GM19324 (cell line): ENCODE measurements around the gene PARVB.

Source experiments
- ATAC-seq: cut with Tn5 transposase; IDR thresholded peaks from one replicate; pipeline ENCODE4 v1.9.1; 2021; ENCODE audit warnings: mild to moderate bottlenecking, moderate library complexity; ENCODE audit not compliant: unreplicated experiment, low FRiP score

The PARVB gene

DNA sequence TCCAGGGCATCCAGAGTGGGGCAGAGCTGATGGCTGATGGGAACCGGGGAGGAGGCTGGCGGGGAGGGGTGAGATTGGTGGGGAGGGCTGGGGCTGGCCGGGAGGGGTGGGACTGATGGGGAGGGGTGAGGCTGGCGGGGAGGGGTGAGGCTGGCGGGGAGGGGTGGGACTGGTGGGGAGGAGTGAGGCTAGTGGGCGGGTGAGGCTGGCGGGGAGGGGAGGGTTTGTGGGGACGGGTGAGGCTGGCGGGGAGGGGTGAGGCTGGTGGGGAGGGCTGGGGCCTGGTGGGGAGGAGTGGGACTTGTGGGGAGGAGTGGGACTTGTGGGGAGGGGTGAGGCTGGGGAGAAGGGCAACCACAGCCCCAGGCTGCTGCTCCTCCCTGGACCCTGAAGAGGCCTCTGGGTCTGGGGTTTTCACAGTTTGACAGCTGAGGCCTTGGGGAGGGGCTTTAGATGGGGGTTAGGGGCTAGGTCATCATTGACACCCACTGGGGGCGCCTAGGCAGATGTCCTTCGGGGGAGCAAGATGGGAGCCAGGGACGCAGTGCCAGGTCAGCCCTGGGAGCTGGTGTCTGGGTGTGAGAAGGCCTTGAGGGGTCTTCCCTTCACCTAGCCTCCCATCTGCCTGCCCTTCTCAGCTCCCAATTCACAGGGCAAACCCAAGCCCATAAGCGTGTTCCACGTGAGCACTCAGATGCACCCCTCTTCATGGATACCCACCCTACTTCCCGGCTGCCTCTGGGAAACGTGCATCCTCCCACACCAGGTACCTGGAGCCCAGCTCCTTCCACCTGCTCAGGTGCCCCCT is 183.3 kb downstream of the PARVB start:
- ATAC-seq, result no peak

DNA sequence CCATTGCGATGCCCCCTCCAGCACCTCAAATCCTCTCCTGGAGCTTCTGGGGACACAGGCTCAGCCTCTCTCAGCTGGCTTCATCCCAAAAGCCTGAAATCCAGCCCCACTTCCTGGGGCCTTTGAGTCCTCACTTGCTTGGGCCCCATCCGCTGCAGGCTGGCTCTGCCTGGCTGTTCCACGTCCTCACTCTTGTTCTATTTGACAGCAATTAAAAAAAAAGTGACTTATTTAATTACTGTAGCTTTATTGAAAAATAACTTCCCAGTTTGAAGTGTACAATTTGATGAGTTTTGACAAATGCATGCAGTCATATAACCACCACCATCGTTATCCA is 183.8 kb downstream of the PARVB start:
- ATAC-seq, result no peak

DNA sequence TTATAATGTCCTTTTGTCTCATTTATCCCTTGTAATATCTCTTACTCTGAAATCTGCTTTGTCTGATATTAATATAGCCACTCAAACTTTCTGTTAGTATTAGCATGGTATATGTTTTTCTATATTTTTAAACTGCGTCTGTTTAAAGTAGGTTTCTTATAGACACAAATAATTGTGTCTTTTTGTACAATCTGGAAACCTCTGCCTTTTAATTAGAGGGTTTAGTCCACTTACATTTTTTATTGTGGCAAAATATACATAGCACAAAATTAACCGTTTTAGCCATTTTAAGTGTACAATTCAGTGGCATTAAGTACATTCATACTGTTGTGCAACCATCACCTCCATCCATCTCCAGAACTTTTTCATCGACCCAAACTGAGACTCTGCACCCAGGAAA is 185.2 kb downstream of the PARVB start:
- no peak for ATAC-seq

DNA sequence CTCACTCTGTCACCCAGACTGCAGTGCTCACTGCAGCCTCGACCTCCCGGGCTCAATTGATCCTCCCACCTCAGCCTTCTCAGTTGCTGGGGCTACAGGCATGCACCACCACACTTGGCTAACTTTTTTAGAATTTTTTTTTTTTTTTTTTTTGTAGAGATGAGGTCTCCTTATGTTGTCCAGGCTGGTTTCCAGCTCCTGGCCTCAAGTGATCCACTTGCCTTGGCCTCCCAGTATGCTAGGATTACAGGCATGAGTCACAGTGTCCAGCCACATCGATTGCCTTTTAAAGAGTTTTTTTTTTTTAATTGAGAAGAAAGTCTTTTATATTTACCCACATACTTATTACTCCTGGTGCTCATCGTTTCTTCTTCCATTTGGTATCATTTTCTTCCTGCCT is 186.6 kb downstream of the PARVB start:
- ATAC-seq, result no peak

DNA sequence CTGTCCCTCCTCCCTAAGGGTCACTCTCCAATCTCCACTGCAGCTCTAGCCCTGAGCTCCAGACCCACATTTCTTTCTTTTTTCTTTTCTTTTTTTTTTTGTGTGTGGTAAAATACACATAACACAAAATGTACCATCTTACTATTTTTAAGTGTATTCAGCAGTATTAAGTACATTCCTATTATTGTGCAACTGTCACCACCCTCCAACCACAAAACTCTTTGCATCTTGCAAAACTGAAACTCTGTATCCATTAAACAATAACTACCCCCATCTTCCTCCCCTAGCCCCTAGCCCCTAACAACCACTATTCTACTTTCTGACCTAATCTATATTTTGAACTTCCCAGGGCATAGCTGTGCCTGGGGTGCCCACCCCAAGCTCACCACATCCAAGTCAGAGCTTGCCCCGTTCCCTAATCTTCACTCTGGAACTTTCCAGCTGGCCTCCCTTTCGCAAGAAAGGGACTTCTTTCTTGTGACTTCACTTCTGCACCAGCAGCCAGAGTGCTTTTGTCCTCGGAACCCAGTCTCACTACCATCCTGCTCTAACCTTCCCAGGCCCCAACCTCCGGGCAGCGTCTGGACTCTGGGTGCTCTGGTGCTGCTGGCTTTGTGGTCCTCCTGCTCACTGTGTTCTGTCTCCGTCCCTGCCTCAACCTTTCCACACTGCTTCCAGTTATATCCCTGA is 187.3 kb downstream of the PARVB start:
- ATAC-seq, result no peak

DNA sequence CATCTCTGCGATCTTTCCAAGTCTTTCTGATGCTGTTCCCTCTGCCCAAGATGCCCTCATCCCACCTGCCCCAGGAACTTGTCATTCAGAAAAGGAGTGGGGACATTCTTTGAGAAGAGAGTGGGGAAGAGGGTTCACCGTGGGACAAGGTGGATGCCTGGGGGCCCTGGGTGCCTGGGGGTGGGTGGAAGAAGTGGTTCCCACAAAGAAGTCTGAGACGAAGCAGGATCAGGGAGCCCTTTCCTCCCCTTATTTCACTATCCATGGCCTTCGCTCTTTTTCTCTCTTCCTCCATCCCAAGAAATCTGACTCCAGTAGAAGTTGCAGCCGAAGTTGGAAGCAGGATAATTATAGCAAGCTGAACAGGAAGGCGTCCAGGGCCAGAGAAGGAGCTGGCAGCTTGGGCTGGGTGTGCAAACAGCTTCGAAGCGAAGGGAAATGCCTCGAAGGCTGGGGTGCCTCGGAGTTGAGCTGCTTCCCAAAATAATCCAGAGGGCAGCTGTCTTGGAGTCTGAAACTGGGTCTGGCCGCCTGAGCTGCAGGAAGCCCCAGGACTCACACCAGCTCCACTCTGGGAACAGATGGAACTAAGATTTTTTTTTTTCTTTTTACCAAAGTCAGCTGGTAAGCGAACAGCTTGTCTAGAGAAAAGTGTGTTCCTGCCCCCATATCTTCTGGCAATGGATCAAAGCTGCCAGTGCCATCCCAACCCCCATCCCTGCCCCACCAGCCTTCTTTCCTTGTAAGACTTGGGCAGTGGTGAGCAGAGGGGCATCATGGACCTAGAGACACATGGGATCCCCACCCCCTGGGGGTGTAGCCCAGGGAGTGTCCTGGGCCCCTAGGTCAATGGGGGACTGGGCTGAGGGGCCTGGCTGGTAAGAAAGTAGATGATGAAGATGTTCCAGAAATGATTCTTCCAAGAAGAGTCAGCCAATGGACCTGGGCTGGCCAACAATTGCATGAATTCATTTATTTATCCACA is 188.1 kb downstream of the PARVB start:
- ATAC-seq, result no peak

DNA sequence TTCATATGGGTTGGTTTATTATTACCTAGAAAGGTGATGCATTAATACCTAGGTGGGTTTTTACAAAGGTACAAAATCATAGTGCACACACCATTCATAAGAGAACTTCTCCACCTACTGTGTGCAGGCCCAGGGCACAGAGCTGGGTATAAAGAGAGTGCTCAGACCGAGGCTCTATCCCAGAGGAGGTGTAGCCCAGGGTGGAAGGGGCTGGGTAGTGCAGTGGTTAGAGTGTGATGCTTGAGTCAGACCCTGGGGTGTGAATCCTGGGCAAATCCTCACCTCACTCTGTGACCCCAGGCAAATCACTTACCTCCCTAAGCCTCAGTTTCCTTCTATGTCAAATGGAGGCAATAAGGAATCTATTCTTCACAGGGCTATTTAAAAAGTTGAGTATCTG is 188.8 kb downstream of the PARVB start:
- no peak for ATAC-seq

DNA sequence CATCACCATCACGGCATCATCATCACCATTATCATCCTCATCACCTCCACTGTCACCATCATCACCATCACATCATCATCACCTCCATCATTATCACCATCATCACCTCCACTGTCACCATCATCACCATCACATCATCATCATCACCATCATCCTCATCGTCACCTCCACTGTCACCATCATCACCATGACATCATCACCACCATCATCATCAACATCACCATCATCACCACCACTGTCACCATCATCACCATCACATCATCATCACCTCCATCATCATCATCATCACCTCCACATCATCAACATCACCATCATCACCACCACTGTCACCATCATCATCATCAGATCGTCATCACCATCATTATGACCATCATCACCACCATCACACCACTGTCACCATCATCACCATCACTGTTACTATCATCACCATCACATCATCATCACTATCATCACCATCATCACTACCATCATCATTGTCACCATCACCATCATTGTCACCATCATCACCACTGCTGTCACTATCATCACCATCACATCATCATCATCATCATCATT is 189.5 kb downstream of the PARVB start:
- no peak for ATAC-seq

DNA sequence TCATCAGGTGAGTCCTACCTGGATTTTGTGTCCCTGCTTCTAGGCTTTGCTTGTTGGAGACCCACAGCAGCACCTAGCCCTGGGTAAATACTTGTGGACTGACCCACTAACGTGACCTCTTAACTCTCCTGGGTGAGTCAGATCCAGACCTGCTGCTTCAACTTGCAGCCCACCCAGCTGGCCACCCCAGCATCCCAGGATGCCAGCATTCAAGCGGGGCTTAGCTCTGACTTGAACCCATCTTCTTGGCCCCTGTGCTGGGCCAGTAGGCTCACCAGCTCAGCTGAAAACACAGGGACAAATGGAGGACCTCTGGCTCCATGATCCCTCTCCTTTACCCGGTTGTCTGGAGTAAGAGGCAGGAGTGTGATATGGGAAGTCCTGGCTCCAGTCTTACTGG is 190.1 kb downstream of the PARVB start:
- ATAC-seq, result no peak

DNA sequence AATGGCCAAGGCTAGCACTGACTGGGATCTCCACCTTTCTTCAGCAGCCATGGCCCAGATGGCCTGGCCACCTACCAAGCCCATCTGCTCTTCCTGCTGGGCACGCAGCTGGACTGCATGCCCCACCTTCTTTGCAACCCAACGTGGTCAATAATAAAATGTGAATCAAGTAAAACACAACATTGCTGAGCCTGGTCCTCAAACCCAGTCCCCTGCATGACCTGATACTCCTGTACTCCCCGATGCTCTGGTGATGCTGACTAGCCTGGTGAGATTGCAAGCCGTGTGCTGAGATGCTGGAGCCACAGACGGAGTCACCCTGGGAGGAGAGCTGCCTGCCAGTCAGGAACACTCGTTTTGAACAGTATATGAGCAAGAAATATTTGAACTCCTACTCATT is 190.7 kb downstream of the PARVB start:
- no peak for ATAC-seq

DNA sequence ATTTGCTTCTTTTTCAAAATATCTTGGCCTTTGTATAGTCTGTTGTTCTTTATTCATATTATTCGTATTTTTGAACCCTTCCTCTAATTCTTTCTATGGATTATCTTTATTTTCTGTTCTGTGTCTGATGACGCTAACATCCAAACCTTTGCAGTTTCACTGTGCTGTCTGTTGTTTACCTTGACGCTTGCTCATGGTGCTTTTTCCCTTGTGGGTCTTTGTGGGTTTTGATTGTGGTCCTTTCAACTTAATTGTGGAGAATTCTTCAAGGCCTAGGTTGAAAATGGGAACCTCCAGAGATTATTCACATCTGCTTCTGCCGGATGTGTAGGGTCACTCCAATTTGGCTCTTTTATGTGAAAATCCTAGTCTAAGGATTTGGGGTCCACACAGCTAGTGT is 191.2 kb downstream of the PARVB start:
- no peak for ATAC-seq

DNA sequence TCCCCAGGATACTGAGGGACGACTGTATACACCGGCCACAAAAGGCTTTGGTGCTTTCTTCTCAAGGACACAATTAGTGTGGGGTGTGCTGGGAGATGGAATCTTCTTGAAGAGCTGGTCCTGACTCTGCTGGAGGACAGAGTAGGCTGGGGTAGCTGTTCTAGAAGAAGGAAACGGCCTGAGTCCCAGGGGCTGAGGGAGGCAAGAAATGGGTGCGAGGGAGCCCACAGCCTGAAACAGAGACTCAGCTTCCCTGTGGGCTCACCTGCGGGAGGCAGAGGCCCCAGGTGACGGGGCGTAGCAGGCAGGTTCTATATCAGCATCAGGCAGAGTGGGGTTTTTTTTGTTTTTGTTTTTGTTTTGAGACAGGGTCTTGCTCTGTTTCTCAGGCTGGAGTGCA is 193.2 kb downstream of the PARVB start:
- ATAC-seq, result no peak

DNA sequence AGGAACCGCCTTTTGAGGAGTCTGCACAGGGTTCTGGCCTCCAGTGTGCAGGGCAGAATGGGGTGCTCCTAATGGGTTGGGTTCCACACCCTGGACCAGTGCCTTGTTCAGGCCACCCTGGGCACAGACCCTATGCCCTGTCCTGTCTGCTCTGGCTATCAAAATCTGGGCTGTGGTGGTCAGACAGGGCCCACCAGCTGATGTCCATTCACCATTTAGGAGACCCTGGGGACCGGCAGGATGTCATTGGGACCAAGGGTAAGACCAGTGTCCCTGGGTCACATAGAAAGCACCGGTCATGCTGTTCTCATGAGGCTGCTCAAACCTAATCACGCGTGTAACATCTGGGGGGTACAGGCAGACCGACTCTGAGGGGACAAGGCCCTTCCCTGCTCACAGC is 194.0 kb downstream of the PARVB start:
- no peak for ATAC-seq

DNA sequence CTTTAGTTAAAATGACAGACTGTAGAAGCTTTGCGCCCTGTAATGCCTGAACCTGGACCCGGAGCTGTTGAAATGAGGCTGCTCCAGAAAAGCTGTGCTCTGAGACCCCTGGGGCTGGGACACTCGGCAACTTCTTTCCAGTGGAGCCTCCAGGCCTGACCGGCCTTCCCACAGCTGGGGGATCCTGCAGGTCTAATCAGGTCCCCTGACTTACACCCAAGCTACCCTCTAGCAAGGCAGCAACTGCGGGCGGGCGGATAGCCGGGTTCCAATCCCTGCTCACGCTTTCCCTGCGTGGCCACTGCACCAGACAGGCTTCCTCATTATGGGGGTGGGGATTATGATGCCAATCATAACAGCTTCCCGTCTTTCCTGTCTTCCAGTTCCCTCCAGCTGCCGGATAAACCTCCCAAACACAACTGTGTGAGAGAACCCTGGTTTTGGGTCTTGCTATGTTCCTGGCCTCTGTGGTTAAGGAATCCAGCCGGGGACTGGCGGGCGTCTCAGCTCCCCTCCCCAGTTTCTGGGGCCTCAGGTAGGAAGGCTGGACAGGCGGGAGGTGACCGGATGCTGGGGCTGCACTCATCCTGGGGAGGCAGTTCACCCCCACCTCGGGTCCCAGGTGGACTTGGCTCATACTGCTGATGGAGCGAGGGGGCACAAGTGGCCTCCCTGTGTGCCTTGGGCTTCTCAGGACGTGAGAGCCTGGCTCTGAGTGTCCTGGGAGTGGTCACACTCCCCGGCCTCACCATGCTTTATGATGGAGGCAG is 195.2 kb downstream of the PARVB start:
- no peak for ATAC-seq

DNA sequence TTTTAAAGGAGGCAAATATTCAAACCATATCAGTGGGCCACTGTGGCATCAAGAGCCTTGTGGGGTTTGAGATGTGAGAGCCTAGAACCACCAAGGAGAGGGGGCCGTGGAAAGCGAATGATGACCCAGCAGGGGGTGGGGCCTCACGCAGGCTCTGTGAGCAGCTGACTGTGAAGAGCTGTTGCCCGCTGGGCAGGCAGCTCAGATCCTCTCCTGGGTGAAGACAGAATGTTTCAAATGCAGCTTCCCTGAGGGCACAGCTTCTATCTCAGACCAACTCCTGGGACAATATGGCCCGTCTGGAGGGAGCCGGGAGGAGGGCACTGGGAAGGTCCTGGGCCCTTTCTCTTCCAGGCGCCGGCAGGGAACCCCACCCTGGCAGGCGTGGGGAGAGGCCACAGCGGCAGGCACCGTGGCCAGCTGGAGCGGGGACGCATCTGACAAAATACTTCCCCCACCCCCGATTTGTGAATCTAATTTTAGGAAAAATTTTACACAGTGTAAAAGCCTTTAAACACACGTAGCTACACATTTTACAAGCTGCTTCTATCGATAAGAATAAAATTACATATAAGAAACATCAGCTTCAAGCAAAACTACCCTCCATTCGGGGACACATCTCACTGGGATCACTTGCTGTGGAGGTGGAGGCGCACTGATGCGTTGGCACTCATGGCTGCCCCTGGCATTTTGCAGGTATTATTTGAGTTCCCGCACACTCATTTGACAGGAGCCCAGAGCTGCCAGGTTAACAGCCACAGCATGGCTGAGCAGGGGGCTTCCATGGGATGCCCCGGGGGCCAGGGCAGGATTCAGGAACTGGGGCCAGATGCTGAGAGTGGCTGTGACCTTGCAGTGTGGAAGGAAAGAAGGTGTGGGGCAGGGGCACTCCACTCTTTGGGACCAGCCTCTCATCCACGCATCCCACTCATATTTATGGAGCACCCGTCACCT is 196.9 kb downstream of the PARVB start:
- ATAC-seq, result no peak

DNA sequence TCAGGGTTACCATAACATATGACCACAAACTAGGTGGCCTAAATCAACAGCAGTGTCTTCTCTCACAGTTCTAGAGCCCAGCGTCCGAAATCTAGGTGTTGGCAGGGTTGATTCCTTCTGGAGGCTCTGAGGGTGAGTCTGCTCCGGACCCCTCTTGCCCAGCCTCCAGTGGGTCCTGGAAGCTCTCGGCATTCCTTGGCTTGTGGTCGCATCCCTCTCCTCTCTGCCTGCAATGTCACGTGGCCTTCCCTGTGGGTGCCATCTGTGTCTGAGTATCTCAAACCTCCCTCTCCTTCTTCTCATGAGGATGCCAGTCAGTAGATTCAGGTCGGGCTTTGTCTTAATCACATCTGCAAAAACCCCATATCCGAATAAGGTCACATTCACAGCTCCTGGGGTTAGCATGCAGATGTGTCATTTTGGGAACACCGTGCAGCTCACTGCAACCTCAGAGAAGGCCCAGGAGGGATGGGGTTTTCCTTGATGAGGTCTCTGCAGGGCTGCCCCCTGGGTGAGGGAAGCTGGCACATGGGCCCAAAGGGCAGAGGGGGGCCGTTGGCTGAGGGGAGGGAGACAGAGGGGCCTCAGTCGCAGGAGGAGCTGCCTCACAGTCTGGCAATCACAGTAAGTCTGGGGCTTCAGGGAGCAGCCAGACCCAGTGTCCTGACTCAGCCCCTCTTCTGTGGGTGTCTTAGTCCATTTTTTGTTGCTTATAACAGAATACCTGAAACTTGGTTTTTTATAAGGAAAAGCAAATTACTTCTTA is 197.8 kb downstream of the PARVB start:
- ATAC-seq, result no peak
